NCI-H1092 treated with DMSO at 0.1 percent for 48 hours (cell line): ENCODE measurements around the gene WDTC1.

Experiments used
- DNase-seq: peaks from one replicate; lab custom pipeline; 2025; lab: John Stamatoyannopoulos, UW

WDTC1 gene

GRCh38 chr1:27356277-27356618 is 121.8 kb downstream of the WDTC1 start:
- no peak for DNase-seq

GRCh38 chr1:27356619-27357280 is 122.3 kb downstream of the WDTC1 start:
- no peak for DNase-seq

GRCh38 chr1:27357281-27358037 is 123.0 kb downstream of the WDTC1 start:
- DNase-seq = peak; percentile 77
